ENCODE results near the gene TCF4.
A peak's percentile ranks its signal among the peaks of the same experiment; 100 is the strongest.

TCF4 gene

DNA sequence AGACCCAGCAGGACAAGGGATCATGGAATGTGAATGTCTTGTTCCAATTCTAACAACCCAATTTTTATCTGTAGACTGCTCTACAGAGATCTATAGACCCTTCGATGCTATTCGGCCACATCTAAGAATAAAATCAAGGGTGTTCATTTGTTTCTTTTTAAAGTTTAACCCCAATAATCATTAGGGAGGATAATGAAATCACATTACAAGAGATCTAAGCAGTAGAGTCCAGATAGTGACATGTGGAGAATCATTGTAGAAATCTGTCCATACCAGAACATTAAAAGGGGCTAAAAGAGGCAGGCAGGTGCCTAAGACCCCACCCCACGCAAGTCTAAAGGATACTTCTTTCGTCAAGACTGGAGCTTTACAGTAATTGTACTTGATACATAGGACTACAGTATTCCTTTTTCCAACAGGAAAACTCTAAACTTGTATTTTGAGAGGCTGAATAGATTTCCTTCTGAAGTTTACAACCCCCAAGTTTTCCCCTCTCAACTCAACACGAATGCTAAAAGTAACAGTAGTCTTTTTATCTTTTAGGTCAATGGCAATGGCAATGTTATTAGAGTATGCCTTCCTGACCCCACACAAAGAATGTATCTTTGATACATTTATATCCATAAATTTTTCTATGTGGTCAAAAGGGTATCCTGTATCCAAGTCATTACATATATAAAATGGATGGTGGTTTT lies 183.7 kb downstream of the TCF4 start:
- no peak for DNase-seq

DNA sequence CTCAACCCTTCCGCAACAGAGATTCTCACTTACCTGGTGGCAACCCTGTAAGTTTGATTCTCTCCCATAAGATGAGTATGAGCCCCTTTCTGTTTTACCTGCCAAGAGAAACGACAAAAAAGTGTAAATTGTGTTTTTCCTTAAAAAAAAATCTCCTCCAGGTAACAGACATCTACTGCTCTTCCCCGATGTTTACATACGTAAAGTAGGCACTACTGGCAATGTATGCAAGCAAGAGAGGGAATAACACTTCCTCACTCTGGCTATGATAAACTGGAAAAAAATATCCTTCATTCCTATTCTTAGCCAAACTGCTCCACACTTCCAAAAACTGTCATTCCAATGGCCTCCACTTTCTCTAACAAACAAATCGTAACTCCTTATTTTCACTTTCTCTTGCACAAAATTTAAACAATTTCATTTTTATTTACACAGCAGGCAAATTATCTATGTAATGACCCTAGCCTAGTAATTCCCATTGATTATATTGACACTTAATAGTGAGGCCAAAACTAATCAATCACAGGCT lies 184.5 kb downstream of the TCF4 start:
- DNase-seq: no peak

DNA sequence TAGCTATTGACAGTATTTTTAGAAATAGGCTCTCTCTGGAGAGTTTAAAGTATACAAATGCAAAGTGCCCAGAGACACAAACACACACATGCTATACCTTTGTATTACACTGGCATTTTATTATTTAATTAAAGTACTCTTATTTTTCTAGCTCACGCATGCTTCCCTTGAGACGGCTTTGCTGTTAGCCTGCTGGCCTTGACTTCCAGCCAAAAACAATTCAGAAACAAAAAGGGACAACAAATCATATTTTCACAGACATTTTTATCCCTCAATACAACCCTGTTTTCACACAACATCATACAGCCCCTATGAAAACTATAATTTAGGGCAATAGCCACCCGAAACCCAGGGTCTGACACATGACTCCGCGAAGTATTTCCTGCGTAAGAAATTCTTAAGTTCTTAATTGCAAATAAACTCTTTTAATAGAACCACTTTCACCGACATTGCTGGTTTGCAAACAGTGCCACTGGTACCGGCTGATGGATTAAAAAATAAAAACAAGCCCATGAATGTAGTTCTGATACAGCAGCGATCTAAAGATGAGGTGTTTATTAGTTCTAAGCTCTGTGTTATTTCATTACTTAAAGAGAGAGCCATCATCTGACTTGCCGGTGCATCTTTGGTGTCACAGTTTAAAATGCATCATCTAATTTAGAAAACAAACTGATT lies 185.1 kb downstream of the TCF4 start:
- DNase-seq: peak; percentile 52

DNA sequence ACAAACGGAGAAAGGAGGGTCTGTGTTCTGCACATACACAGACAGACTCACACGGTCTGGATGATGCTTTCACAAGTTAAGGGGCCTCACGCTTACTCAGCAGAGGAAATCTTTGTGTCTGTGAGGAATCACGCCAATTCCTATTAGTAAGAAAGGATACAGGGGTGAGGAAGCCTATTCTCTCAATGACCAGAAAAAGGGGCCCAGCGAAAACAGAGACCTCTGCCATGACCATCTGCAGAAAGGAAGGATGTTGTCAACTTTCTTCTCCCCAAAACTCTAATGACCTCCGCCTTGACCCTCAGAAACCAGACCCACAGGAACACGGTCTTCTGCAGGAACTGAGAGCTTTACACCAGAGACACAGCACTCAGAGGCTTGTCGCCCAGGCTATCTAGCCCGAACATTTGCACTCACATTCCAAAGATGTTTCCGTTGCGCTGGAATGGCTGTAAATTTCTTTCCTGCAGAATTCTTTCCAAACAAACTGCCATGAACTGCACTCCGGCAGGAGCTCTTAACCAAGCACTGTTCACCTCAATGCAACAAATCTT lies 186.3 kb downstream of the TCF4 start:
- DNase-seq: no peak

DNA sequence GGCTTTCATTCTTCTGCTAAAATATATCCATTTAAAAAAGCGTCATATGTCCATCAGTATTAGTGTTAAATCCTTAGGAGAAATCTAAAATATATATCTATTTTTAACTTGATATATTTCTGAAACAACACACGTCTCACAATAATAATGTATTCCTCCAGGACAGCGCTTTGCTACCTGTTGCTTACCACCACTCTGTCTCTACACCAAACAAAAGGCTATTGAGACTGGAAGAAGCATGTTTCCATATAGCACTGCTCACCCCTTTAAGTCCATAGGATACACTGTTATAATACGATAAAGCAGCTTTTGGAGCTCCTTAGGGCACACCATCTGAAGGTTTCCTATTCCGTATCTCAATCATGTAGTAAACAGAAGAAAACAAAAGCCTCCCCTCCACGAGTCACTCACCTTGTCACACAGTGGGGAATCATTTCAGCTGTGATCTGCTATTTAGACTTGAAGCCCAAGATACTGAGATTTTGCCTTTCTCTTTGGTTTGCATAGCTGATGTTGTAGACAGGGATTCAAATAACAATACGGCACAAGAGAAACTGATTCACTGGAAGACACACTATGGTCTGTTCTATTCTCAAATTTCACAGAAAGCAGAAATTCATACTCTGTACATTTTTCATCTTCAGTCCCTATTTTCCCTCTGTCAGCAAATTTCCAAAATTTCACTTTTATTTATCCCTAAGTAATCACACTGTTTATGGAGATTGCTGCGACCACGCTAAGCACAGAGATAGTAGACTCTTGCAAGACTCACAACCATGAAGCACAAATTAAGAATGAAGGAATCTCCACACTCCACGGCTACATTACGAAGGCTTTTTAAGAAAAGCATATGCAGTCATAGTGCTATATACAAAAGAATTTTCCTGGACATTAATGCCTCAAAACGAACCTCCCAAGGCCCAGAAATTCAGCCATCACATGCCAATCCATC lies 187.1 kb downstream of the TCF4 start:
- DNase-seq: no peak

DNA sequence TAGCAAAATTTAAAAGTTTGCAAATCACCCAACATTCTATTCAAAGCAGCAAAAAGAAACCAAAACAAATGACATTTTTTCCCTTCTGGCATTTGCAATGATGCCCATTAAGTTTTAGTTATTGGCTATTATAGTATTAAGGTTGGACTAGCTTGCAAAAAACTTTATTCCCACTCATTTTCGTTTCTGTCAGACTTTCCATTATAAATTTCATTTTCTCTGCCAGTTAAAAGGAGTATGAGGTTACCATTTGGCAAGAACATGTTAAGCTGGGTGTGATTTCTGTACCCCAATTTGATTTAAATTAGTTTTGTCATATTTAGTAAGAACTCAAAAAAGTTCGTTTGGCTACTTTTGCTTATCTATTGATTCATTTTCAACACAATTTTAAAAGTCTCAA lies 187.9 kb downstream of the TCF4 start:
- no peak for DNase-seq

DNA sequence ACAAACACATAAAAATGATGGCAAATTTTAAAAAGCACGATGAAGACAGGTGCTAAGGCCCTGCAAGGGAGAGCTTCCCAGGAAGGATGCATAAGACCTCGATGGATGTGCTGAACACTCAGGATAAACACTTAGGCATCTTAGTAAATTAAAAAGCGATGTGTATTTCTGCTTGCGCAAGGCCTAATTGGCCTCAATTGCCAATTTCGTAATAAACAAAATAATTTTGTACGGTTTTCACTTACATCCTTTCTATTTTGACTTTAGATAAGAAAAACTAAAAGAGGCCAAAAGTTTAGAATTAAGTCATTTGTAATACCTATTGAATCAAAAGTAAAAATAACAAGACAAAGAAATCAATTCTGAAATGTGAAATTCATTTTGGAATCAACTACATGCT lies 189.1 kb downstream of the TCF4 start:
- no peak for DNase-seq

DNA sequence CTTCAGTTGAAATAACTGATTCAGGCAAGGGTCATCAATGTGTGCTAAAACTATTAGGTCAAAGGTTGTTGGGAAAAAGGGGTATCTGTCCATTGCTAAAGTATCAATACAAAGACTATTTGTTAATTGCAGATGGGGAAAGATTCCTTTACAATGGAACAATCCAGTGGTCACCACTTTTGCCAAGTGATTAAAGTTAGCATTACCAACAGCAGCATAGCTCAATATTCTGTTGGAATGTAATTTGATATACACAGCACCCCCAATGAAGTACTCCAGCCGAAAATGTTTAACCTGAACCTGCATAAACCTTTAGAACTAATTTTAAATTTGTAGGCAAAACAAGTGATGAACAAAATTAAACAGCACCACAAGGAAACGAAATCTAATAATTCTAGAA lies 191.0 kb downstream of the TCF4 start:
- DNase-seq: no peak

DNA sequence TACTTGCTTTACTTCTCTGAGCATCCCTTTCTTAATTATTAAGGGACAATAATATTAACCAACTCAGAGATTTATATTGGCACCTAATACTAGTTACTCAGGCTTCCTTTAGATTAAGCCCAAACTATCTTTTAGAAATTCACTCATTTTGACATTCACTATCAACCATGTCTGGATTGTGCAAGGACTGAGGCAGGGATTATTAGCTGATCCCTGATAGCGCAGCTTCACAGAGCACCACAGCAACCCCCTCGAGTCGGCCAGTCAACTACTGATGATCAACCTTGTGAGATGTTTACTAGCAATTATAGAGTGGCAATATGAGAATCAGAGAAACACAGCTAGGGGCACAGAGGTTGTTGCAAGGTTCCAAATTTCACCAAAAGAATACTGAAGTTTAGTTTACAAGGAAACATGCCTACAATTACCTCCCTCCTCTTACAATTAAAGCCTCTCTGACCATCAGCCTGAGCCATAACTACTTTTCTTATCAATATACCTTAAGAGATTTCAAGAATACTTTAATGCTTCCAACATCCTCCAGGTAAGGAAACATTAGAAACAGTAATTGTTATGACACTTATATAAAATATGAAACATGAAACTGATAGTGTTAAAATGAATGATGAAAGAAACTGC lies 191.6 kb downstream of the TCF4 start:
- no peak for DNase-seq

DNA sequence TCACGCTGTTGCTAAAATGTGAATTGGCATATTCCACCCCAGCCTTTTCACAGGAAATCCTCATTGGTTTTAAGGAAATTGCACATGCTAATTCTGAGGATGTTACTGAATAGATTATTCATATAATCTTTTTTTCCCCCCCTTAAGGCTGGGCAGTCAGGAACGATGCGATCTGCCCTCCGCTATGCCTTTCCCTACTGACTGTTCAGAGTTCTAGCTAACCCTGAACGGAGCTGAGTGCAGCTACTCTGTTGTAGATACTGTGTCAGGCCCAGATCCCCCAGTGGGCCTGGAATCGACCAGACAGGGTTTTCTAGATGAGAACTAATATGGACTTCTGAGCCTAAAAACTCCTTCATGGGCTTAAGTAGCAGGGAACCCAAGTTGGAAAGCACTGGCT lies 192.2 kb downstream of the TCF4 start:
- DNase-seq: no peak

DNA sequence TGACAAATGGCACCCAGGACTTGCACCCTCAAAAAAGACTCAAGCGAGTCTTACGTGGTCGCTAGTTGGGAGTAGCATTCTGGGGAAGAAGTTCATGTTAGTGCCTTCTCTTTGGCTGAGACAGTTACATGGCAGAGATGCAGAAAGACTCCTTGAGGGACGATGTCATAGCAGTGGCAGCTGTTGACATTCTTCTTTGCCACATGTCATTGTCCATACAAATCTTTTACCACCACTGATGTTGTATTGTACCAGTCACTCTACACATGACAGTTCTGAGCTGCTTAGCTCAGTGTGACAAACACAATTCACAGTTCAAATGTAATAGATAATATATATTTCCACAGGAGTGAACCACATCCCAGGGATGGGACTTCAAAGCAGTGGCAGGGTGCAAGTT lies 197.1 kb downstream of the TCF4 start:
- DNase-seq: no peak

DNA sequence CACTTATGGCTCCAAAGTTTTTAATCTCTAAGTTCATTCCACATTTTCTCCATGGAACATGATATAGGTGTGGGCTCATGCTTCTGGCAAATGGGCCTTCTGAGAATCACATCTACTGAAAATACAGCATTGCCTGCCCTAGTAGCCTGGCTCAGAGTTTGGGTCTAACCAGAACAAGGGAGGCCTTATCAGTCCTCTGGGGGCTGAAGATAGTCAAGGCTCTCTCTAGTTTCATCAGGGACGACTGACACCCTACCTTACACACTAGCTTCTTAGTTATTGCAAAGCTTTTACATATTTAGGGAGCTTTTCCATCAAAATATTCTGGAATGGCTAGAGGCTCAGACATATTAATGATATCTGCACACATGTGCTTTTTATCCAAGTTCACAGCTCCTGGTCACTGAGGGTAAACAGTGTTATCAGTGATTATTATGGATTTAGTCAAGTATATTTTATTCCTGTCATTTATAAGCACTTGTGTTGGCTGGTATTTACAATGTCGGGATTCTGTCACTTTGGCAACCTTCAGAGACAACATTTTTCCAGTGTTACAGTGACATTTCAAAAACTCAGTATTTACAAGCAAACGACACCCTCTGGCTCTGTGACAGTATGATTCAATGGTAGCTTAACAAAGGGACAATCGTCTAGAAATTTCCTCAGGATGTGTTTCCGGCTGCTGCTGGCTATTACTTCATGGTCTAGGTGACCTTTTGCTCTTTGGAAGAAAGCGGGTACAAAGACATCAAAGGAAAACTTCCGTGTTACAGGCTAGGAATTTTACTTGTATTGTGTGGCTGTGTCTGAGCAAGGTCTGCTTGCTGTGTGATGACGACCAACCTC lies 200.6 kb downstream of the TCF4 start:
- no peak for DNase-seq

DNA sequence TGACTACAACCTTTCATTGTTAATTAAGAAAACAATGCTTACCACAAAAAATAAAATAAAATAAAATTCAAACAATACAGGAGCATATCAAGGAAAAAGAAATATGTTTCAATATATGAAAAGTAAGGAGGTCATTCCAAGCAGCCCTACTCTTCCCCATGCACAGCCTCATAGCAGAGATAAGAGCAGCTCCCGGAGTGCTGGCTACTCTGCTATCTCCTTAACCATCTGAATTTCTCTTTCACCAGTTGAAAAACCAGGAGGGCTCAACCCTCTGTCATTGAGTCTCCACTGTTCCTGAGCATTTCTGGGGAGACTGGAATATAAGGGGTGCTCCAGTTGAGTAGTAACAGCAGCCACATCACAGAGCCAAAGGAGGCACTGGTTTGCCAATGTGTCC lies 201.4 kb downstream of the TCF4 start:
- no peak for DNase-seq

DNA sequence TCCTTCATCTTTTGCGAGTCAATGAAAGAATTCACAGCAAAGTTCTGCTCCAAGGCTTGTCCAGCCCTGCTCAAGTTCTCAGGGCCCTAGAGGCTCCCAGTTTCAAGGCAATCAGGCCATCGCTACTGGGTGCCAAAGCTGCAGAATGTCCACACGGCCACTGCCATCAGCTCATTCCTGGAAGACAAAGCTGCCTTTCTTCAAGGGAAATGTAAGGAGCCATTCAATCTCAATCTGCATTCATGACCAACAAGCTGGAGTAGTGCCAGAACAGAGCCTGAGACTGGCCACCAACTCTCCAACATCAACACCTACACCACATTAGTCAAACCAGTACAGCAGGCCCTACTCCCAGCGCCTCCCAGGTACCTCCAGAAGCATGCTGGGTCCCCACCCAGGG lies 202.2 kb downstream of the TCF4 start:
- no peak for DNase-seq

DNA sequence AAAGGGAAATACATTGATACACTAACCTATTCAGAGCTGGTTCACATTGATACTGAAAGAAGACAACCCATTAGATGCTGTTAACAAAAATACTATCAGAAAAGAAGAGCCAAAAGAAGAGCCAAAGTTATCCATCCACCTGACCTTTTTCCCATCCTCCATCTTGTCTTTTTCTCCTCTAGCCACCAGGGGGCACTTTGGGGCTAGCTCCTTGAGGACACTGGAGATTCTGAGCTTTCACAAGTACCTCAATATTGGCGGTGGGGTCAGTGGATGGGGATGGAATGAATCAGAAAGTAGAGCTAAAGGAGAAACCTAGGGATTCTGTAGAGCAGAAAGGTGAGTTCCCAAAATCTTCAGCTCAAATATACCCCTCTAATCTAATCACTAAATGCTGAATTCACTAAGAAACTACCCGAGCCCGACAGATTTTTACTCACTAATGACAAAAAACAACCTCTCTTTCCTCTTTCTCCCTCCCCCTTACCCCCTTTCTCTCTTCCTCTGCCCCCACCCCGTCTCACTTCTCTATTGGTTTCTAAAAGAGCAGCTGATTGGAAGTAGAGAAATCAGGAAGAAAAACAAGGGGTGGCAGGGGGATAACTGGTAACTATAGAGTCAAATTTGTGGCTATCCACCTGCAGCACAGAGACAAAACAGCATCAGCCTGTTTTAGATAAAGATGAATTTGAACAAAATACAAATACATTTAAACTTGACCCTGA lies 203.3 kb downstream of the TCF4 start:
- DNase-seq: no peak

DNA sequence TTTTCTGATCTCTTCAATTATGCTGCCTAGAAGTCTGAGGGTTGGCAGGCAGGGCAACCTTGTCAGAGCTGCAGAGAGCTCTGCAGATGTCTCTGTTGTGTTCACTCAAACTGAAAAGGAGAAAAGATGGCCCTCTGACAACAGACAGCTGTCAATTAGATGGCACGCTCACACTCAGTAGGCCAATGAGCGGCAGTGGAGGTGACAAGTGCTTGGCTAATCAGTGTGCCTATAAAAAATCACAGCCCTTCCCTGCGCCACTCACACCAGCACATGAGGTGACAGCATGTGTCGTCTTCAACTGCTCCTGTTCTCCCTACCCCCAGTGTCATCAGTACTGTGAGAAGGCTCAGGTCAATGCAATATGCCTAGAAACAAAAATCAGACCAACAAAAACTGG lies 203.9 kb downstream of the TCF4 start:
- DNase-seq: no peak

DNA sequence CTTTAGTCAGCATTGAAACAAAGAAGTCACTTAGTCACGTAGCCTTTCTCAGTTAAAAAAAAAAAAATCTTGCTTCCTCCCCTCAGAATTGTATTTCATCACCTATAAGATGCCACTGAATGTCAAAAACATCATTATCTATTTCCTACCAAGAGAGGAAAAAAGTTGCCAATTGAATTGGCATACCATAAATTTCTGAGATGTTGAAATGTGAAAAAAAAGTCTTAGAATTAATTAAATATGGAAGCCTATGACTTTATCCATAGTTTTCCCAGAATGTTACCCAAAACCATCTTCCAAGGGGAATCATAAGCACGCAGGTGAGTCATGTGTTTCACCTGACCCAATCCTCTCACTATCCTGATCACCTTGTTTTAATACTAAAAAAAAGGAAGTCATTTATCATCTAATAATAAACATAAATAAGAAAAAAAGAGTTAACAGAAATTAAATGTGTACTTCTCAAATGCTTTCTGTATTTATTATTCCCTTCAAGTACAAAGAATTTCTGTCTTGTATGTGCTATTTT lies 205.7 kb downstream of the TCF4 start:
- no peak for DNase-seq

DNA sequence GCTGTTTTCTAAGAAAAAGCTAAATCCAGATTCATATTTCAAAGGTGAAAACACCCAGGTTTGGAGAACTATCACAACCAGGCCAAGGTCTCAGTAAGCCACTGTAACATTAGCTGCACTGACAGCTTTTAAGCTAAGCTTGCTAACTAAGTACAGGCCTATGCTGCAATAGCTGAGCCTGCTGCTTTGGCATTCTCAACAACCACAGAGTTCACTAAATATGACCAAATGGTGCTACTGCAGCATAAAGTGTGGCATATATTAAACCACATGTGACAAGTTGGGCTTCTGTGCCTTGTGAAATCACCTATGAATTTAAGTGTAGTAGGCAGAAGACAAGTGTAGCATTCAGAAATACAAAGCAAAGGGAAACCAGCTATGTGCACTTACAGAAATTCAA lies 206.7 kb downstream of the TCF4 start:
- DNase-seq: no peak

DNA sequence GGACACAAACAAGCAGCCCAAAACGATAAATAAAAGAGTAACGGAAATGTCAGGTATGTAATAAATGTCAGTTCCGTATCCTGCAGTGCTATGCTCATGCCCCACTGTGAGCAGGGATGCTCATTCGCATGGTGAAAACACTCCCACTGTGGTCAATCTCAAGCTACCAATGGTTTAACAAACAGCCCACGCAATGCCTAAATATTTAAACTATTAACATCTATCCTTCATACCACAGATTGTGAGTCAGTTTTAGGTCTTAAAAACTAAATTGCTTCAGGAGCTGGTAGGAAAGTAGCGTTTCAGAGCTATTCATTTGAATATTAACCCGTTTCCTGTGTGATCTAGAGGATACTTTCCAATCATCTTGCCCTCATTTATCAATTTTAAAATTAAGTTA lies 207.4 kb downstream of the TCF4 start:
- DNase-seq: no peak

DNA sequence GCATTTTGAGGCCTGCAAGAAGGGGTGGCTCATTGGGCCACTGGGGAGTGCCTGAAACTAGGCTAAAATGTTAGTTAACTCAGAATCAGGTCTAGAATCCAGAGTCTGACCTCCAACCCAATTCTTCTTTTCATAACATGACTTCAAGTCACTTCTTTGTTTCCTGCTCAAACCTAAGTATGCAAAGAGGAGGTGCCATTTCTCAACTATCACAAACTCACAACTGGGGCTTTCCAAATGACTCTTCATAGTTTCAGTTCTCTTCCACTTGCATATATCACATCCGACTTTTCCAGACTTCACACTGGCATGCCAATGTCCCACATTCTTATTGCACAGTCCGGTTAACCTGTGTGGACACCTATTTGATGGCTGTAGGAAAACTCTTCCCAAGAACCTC lies 211.6 kb downstream of the TCF4 start:
- no peak for DNase-seq

DNA sequence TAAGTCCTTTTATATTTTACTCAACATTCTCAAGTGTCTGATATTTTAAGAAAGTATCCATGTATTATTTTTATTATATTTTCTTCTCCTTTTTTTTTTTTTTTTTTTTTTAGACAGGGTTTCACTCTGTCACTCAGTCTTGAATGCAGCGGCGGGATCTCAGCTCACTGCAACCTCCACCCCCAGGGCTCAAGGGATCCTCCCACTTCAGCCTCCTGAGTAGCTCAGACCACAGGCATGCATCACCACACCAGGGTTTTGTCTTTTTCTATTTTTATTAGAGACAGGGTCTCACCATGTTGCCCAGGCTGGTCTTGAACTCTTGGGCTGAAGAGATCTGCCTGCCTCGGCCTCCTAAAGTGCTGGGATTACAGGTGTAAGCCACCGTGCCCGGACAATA lies 212.1 kb downstream of the TCF4 start:
- no peak for DNase-seq
